ENCODE results near the gene FARP1.

FARP1 gene

DNA sequence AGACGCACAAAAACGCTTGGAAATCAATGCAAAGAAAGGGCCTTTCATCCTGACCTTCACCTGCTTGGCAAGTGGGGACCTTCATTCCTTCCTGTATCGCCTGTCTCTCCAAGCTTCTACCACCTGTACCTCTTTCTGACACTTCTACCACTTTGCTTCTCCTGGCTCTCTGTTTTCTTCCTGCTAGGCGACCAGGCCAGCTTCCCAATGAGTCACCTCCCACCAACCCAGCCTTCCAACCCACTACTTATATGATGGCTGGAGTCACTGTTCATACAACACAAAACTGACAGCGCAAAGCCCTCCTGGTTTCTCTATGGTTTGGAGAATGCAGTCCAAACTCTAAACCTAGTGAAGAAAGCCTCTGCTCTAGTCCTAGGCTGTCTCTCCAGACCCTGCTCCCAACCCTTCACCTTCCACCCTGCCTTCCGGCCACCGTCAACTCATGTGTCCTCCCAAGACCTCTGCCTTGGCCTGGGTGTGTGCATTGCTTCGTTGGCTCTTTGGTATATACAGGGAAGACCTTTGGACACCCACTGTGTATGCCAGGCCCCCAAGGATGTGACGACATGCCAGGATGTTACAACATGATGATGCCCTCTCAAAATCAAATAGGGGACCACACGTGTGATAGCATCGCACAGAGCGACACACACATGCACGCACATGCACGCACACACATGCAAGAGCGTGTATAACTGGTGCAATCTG is 285.5 kb downstream of the FARP1 start (continued):
- TF ChIP-seq, protein P1, sequence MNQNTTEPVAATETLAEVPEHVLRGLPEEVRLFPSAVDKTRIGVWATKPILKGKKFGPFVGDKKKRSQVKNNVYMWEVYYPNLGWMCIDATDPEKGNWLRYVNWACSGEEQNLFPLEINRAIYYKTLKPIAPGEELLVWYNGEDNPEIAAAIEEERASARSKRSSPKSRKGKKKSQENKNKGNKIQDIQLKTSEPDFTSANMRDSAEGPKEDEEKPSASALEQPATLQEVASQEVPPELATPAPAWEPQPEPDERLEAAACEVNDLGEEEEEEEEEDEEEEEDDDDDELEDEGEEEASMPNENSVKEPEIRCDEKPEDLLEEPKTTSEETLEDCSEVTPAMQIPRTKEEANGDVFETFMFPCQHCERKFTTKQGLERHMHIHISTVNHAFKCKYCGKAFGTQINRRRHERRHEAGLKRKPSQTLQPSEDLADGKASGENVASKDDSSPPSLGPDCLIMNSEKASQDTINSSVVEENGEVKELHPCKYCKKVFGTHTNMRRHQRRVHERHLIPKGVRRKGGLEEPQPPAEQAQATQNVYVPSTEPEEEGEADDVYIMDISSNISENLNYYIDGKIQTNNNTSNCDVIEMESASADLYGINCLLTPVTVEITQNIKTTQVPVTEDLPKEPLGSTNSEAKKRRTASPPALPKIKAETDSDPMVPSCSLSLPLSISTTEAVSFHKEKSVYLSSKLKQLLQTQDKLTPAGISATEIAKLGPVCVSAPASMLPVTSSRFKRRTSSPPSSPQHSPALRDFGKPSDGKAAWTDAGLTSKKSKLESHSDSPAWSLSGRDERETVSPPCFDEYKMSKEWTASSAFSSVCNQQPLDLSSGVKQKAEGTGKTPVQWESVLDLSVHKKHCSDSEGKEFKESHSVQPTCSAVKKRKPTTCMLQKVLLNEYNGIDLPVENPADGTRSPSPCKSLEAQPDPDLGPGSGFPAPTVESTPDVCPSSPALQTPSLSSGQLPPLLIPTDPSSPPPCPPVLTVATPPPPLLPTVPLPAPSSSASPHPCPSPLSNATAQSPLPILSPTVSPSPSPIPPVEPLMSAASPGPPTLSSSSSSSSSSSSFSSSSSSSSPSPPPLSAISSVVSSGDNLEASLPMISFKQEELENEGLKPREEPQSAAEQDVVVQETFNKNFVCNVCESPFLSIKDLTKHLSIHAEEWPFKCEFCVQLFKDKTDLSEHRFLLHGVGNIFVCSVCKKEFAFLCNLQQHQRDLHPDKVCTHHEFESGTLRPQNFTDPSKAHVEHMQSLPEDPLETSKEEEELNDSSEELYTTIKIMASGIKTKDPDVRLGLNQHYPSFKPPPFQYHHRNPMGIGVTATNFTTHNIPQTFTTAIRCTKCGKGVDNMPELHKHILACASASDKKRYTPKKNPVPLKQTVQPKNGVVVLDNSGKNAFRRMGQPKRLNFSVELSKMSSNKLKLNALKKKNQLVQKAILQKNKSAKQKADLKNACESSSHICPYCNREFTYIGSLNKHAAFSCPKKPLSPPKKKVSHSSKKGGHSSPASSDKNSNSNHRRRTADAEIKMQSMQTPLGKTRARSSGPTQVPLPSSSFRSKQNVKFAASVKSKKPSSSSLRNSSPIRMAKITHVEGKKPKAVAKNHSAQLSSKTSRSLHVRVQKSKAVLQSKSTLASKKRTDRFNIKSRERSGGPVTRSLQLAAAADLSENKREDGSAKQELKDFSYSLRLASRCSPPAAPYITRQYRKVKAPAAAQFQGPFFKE (tag by site-specific recombination; IDR thresholded peaks at IDR 0.05; ENCODE audit: borderline replicate concordance), result no peak
- TF ChIP-seq ZNF266 (tag by site-specific recombination; IDR thresholded peaks at IDR 0.05; ENCODE audit: low read depth), result no peak

DNA sequence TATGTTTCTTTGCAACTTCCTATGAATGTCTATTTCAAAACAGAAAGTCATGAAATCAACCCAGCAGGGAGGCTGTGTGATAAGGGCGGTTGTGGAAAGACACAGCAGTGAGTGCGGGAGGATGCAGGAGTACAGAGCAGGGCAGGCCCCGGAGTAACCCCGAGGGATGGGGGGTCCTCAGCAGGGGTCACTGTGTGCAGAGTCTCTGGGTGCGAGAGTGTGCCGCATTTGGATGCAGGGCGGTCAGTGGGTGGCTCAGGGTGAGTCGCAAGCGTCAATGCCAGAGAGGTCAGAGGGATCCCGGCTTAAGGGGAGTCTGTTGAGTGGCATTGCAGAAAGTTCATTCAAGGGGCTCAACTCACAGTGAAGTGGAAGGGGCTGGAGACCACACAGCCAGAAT is 286.2 kb downstream of the FARP1 start:
- Histone ChIP-seq H3K4me1 (ENCODE audit: control insufficient read depth, insufficient read depth, low read length) (no peaks in the 10 kb centered on the region), H3K4me3 (ENCODE audit: low read depth, low read length) (no peak overlapping the region), H3K9me3 (ENCODE audit: control insufficient read depth, insufficient read depth, low read depth, low read length) (no peaks in the 10 kb centered on the region), H3K27ac (ENCODE audit: extremely low read depth, low read depth, low read length) (no peak overlapping the region), H3K36me3 (ENCODE audit: control insufficient read depth in 2 of 2, insufficient read depth in 1 of 2, low read length in 2 of 2) (no peaks in the 10 kb centered on the region)
- TF ChIP-seq ZIC2 (tag by site-specific recombination; IDR thresholded peaks at IDR 0.05) (peak; percentile 81), SALL2 (tag by site-specific recombination; IDR thresholded peaks at IDR 0.05; ENCODE audit: borderline replicate concordance) (no peak)
- ChIA-PET CTCF (no interaction called here), POLR2A (no interaction called here)

DNA sequence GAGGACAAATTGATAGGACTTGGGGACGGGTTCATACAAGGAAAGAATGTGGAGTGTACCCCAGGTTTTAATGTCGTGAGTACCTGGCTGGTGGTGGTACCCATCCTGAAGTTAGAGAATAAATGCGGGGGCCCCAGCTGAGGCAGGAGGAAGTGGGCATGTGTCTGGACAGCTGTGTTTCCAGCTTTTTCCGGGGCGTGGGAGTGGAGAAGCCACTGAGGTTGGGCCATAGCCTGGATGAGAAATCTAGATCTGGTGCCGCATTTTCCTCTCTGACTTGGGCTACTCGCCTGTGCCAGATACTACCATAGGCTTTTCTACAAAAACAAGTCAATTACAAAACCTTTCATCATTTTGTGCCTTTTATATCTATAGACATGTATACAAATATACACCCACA is 286.6 kb downstream of the FARP1 start:
- CTCF ChIA-PET, result interaction anchor here (0.7 to 0.8 kb wide), 2 partner anchors 134 to 396 kb away, joined by 3 to 4 read pairs; no protein-coding TSS in a partner anchor
- H3K4me3 ChIP-seq (ENCODE audit: low read depth, low read length), result no peak overlapping the region
- no peaks in the 10 kb centered on the region for H3K9me3 ChIP-seq (ENCODE audit: control insufficient read depth, insufficient read depth, low read depth, low read length)
- H3K36me3 ChIP-seq (ENCODE audit: control insufficient read depth in 2 of 2, insufficient read depth in 1 of 2, low read length in 2 of 2), result no peaks in the 10 kb centered on the region
- H3K4me1 ChIP-seq (ENCODE audit: control insufficient read depth, insufficient read depth, low read length), result no peaks in the 10 kb centered on the region
- POLR2A ChIA-PET, result no interaction called here
- no peak for TF ChIP-seq ZNF433 (tag by site-specific recombination; IDR thresholded peaks at IDR 0.05; ENCODE audit: low read depth)
- TF ChIP-seq, protein P2, sequence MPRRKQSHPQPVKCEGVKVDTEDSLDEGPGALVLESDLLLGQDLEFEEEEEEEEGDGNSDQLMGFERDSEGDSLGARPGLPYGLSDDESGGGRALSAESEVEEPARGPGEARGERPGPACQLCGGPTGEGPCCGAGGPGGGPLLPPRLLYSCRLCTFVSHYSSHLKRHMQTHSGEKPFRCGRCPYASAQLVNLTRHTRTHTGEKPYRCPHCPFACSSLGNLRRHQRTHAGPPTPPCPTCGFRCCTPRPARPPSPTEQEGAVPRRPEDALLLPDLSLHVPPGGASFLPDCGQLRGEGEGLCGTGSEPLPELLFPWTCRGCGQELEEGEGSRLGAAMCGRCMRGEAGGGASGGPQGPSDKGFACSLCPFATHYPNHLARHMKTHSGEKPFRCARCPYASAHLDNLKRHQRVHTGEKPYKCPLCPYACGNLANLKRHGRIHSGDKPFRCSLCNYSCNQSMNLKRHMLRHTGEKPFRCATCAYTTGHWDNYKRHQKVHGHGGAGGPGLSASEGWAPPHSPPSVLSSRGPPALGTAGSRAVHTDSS (tag by site-specific recombination; IDR thresholded peaks at IDR 0.05), result no peak
- no peak for TF ChIP-seq ZNF701 (tag by site-specific recombination; IDR thresholded peaks at IDR 0.05)
- no peak for TF ChIP-seq KLF9 (tag by site-specific recombination; IDR thresholded peaks at IDR 0.05; ENCODE audit: low read depth)
- no peak for TF ChIP-seq ZNF132 (tag by site-specific recombination; IDR thresholded peaks at IDR 0.05; ENCODE audit: borderline replicate concordance)
- no peak for TF ChIP-seq ZBTB48 (tag by site-specific recombination; IDR thresholded peaks at IDR 0.05)
- TF ChIP-seq ZFP37 (tag by site-specific recombination; IDR thresholded peaks at IDR 0.05), result no peak
- TF ChIP-seq ZNF121 (tag by site-specific recombination; IDR thresholded peaks at IDR 0.05), result no peak
- TF ChIP-seq, protein P3, sequence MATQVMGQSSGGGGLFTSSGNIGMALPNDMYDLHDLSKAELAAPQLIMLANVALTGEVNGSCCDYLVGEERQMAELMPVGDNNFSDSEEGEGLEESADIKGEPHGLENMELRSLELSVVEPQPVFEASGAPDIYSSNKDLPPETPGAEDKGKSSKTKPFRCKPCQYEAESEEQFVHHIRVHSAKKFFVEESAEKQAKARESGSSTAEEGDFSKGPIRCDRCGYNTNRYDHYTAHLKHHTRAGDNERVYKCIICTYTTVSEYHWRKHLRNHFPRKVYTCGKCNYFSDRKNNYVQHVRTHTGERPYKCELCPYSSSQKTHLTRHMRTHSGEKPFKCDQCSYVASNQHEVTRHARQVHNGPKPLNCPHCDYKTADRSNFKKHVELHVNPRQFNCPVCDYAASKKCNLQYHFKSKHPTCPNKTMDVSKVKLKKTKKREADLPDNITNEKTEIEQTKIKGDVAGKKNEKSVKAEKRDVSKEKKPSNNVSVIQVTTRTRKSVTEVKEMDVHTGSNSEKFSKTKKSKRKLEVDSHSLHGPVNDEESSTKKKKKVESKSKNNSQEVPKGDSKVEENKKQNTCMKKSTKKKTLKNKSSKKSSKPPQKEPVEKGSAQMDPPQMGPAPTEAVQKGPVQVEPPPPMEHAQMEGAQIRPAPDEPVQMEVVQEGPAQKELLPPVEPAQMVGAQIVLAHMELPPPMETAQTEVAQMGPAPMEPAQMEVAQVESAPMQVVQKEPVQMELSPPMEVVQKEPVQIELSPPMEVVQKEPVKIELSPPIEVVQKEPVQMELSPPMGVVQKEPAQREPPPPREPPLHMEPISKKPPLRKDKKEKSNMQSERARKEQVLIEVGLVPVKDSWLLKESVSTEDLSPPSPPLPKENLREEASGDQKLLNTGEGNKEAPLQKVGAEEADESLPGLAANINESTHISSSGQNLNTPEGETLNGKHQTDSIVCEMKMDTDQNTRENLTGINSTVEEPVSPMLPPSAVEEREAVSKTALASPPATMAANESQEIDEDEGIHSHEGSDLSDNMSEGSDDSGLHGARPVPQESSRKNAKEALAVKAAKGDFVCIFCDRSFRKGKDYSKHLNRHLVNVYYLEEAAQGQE (tag by site-specific recombination; IDR thresholded peaks at IDR 0.05), result no peak
- no peak overlapping the region for H3K27ac ChIP-seq (ENCODE audit: extremely low read depth, low read depth, low read length)
